Caki2 (cell line): ENCODE measurements around the gene ACOXL. TPM values are rescaled to one million over a fixed set of nuclear protein-coding genes. Genes with fewer than 3 reads are reported as not detected.

Experiments used
- DNase-seq: peaks from one replicate; pipeline ENCODE4 v3.0.0-alpha.2; 2015; ENCODE audit warnings: low read depth
- in situ Hi-C: cut with HindIII; loops from 2 replicates; pipeline ENCODE4 v1.10.0; 2016; ENCODE audit warnings: low sequenced_read_pairs, low pct_unique_long_range_greater_than_20kb, mixed read lengths
- total RNA-seq: library from RNA; depleted of rRNA; stranded (reverse); fragments of >200 nt; shearing (Covaris generic); gene quantifications from 2 replicates; pipeline ENCODE4 v1.2.3, GENCODE V29; 2014; ENCODE audit warnings: low replicate concordance

The ACOXL gene
- total RNA-seq, 1 experiment from 2014 or later, result not detected

GRCh38 chr2:110807522-110807921 is 75.1 kb downstream of the ACOXL start:
- in situ Hi-C loops, result no loop called here
- DNase-seq, result no peak

DNA sequence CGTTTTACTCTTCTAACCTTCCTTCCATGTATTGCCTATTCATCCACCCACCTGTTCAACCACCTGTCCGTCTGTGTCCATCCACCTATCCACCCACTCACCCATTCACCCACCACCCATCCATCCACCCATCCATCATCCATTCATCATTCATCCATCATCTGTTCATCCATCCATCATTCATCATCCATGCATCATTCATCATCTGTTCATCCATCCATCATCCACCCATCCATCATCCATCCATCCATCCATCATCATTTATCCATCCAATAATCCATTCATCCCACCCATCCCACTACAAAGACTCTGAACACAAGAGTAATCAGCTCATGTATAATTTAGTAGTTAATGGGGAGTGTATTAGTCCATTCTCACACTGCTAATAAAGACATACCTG is 78.0 kb downstream of the ACOXL start:
- DNase-seq, result no peak
- in situ Hi-C loops, result no loop called here

DNA sequence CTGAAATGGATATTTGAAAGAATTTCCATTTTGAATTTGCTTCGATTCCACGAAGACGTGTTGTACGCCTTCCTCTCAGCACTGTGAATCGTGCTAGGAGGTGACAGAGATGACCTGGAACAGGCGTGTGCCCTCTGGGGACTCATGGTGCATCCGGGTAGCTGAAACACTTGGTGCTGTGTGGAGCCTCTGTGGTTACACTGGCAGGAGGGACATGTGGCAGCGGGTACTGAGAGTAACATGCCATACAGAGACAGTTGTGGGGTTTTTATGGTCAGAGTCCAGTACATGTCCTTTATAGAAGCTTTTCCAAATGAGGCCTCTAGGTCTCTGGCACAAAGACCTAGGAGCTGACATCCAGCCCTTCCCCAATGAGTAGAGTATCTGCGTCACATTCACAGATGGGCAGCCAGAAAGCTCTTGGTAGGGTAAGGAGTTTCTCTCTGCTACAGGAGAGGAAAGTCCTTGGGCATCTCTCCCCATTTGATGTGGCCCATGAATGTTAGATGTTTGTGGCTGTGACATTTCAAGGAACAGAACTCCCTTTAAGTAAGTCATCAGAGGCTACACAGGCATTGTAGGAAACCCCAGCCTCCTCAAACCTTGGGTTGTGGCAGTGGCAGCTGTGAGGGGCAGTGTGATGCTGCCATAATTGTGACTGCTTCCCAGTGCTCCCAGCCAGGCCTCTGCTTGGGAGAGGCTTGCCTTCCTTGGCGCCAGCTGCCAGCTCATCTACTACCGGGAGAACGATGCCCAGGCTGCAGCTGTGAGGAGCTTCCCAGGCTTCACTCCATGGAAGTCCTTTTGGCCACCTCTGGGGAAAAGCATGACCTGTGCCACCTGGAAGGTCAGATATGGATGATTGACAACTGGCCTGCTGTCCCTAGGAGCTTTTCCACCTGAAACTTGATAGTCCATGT is 80.6 kb downstream of the ACOXL start:
- DNase-seq, result no peak
- in situ Hi-C loops, result no loop called here

DNA sequence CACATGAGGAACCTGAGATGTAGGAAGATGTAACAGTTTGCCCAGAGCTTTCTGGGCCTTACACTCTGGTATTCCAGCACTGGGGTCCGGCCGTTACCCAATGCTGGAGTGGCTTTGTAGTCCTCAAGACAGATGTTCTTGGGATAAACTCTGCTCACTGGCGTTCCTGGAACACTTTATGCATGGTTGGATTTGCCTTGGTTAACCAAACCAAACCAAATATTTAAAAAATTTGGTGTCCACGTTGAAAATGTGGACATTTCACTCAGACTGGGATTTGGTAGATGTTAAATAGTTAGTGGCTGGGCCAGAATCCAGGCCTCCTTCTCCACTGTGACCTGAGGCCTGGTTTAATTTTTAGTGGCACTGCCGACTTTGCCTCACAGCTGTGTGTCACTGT is 81.5 kb downstream of the ACOXL start:
- no peak for DNase-seq
- in situ Hi-C loops, result no loop called here

DNA sequence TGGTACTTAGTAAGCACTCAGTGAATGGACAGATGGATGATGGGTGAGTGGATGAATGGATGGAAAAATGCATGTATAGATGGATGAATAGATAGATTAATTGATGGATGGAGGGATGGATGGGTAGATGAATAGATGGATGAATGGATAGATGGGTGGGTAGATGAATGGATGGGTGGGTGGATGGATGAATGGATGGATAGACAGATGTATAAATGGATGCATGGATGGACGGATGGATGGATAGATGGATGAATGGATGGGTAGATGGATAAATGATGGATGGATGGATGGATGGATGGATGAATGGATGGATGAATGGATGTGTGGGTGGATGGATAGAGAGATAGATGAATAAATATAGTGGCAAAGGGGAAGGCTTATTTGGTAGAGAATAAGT is 83.6 kb downstream of the ACOXL start:
- DNase-seq, result no peak
- in situ Hi-C loops, result no loop called here

DNA sequence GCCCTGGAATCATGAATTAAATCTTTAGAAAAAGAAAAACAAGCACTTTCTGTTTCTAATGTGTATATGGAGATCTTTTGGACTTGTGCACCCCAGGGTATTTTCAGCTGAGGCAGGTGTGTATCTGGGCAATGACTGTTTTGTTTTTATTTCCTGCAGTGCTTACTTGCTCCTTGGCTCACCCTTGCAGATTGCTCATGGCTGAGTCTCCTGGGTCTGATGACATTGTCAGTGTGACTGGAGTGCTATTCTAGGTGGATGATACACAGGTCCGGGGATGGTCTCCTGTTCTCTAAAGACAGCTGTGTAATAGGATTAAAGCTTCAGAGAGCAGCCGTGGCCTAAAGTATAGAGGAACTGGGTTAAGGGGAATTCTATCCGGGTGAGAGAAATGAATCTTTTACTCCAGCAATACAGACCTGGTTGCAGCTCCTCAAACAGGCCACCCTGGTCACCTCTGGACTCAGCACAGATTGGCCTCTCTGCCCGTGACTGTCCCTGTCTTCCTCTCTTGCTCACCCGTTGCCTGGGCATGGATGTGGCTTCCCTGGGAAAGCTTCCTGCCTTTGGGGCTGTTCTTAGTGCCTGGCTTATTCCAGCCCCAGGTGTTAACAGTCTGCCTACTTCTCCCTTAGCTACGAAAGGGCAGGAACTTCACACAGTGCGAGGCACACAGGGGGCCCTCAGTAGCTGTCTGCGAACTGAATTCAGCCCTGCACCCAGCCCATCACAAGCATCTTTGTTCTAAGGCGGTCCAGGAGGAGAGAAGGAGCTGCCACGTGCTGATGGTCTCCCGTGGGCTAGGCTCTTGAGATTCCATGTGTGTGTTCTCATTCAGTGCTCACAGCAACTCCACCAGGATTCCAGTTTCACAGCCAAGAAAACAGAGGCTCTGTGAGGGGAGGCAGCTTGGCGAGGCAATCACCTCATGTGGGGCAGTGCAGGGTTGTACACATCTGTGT is 84.3 kb downstream of the ACOXL start:
- in situ Hi-C loops, result no loop called here
- peak; percentile 30 for DNase-seq

DNA sequence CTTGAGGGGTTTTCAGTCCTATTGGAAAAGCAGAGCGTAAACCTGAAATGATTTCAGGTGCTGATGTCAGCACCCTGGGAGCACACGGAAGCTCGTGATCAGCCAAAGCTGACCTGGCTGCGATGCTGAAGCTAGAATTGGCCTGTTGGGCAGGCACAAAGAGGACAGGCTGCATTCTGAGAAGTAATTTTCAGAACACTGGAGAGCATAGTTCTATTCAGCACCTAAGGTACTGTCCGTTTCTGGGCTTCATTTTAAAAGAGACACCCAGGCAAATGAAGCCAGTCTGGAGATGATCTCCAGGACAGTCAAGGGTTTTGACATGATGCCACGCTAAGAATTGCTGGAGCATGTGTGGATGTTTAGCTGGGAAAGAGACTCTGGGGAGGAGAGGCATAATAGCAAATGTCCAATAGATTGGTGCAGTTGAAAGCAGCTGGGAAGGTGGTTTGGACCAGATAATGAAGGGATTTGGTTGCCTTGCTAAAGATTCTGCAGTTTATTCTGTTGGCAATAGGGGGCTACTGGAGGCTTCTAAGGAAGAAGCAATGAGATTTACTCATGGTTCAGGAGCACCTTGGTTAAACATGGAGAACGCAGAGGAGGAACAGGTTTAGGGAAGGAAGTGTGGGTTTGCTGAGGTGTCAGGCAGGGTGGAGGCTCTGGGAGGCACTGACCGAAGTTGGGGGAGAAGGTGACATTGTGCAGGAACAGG is 86.6 kb downstream of the ACOXL start:
- in situ Hi-C loops, result no loop called here
- DNase-seq, result no peak

- DNase-seq, result no peak
- in situ Hi-C loops, result no loop called here
Observed at GRCh38 chr2:110819711-110820110, 87.3 kb downstream of the ACOXL start.

GRCh38 chr2:110820128-110820527 is 87.8 kb downstream of the ACOXL start:
- DNase-seq, result no peak
- in situ Hi-C loops, result no loop called here

GRCh38 chr2:110823165-110823564 is 90.8 kb downstream of the ACOXL start:
- in situ Hi-C loops, result no loop called here
- DNase-seq, result no peak

GRCh38 chr2:110827511-110827910 is 95.1 kb downstream of the ACOXL start:
- in situ Hi-C loops, result no loop called here
- no peak for DNase-seq

- DNase-seq, result no peak
- in situ Hi-C loops, result no loop called here
Observed at GRCh38 chr2:110828330-110828729, 96.0 kb downstream of the ACOXL start.

- in situ Hi-C loops, result no loop called here
- DNase-seq, result no peak
Observed at GRCh38 chr2:110829413-110830146, 97.2 kb downstream of the ACOXL start.

DNA sequence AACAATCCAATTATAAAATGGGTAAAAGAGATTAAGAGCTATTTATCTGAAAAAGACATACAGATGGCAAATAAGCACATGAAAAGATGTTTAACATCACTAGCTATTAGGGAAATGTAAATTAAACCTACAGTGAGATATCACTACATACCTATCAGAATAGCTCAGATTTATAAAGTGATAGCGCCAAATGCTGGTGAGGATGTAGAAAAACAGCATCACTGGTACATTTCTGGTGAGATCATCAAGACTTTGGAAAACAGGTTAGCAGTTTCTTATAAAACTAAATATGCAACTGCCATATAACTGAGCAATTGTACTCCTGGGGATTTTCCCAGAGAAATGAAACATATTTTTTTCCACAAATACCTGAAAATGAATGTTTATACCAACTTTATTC is 100.4 kb downstream of the ACOXL start:
- DNase-seq, result no peak
- in situ Hi-C loops, result no loop called here

- in situ Hi-C loops, result no loop called here
- DNase-seq, result no peak
Observed at GRCh38 chr2:110834134-110834827, 101.9 kb downstream of the ACOXL start.

- in situ Hi-C loops, result no loop called here
- DNase-seq, result no peak
Observed at GRCh38 chr2:110836671-110837070, 104.3 kb downstream of the ACOXL start.
